Measurements from ENCODE around the gene CMSS1.

CMSS1 gene

DNA sequence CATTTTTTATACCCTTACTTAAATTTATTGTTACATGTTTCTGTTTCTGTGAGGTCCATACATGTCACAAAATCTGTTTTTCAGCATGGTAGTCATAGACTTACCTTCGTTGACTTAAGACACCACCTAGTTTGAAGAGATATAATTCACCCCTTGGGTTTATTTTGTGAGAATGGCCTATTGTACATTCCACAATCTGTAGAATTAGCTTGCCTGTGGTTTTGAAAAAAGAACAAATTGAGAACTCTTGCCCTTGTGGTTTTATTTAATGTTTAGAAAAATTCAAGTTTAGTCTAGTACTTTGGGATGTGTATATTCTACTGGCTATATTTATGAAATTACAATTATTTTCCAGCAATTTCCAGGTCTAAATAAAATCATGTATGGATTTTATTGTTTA, 265.1 kb downstream of the CMSS1 start:
- TF ChIP-seq ESRRG (CRISPR knock-in tag; IDR thresholded peaks at IDR 0.05), result no peak
- TF ChIP-seq, protein P1, sequence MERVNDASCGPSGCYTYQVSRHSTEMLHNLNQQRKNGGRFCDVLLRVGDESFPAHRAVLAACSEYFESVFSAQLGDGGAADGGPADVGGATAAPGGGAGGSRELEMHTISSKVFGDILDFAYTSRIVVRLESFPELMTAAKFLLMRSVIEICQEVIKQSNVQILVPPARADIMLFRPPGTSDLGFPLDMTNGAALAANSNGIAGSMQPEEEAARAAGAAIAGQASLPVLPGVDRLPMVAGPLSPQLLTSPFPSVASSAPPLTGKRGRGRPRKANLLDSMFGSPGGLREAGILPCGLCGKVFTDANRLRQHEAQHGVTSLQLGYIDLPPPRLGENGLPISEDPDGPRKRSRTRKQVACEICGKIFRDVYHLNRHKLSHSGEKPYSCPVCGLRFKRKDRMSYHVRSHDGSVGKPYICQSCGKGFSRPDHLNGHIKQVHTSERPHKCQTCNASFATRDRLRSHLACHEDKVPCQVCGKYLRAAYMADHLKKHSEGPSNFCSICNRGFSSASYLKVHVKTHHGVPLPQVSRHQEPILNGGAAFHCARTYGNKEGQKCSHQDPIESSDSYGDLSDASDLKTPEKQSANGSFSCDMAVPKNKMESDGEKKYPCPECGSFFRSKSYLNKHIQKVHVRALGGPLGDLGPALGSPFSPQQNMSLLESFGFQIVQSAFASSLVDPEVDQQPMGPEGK (CRISPR knock-in tag; IDR thresholded peaks at IDR 0.05; ENCODE audit: borderline replicate concordance), result no peak
- ATAC-seq, result no peak

DNA sequence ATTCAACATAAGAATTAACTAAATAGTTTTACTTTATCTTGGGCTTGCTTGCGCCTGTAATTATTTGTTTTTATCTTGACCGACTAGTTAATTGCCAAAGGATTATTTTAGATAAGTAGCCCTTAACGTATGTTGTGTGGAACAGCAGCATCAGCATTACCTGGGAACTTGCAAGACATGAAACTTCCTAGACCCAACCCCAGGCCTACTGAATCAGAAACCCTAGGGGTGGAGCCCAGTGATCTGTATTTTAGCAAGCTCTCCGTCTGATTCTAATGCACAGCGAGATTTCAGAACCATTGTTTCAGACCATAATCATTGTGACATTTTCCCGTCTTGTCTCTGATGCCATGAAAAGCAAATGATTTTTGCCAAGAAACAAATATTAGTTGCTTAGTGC, 265.5 kb downstream of the CMSS1 start:
- TF ChIP-seq, protein P1 (CRISPR knock-in tag; IDR thresholded peaks at IDR 0.05; ENCODE audit: borderline replicate concordance), result no peak
- TF ChIP-seq OSR1 (CRISPR knock-in tag; IDR thresholded peaks at IDR 0.05) (no peak), ZFP3 (CRISPR knock-in tag; IDR thresholded peaks at IDR 0.05) (no peak), TCF4 (CRISPR knock-in tag; IDR thresholded peaks at IDR 0.05; ENCODE audit: borderline replicate concordance) (no peak), ZNF565 (CRISPR knock-in tag; conservative IDR thresholded peaks at IDR 0.05; ENCODE audit: low read depth) (no peak), SNAI2 (CRISPR knock-in tag; IDR thresholded peaks at IDR 0.05) (no peak), GLIS3 (CRISPR knock-in tag; IDR thresholded peaks at IDR 0.05) (no peak), PPARA (CRISPR knock-in tag; IDR thresholded peaks at IDR 0.05; ENCODE audit: borderline replicate concordance) (no peak)
- TF ChIP-seq, protein P2, sequence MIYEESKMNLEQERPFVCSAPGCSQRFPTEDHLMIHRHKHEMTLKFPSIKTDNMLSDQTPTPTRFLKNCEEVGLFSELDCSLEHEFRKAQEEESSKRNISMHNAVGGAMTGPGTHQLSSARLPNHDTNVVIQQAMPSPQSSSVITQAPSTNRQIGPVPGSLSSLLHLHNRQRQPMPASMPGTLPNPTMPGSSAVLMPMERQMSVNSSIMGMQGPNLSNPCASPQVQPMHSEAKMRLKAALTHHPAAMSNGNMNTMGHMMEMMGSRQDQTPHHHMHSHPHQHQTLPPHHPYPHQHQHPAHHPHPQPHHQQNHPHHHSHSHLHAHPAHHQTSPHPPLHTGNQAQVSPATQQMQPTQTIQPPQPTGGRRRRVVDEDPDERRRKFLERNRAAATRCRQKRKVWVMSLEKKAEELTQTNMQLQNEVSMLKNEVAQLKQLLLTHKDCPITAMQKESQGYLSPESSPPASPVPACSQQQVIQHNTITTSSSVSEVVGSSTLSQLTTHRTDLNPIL (CRISPR knock-in tag; IDR thresholded peaks at IDR 0.05; ENCODE audit: low read depth), result no peak
- ATAC-seq, result no peak

DNA sequence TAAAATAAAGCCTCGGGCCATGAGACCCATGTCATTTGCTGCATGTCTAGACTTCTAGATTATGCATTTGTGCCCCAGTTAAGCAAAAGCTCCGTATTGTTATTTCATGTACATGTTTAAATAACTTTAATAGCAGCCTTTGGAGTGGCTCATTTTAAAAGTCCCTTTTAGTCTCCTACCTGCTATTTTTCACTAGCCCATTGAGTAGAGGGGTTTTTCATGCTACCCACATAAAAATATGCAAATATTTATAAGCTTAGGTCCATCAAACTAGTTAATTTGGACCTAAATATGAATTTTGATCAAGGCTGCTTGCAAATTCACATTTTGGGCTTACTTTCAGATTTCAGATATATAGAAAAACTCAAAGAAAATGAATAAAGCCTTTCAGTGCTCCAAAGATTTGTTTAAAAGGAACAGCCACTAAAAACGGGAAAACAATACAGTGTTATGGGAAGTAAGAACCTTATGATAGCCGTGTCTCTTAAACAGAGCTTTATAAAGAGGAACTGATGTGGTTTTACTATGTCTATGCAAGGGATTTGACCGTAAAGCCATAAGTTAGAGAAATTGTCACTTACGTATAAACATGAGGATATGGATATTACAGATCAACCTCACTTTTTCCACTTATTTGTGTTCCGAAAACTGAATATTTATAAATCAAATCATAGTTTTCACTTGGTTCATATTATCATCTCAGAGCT, 266.6 kb downstream of the CMSS1 start:
- ATAC-seq, result no peak
- TF ChIP-seq ZNF565 (CRISPR knock-in tag; conservative IDR thresholded peaks at IDR 0.05; ENCODE audit: low read depth) (no peak), ZFP30 (CRISPR knock-in tag; IDR thresholded peaks at IDR 0.05) (no peak), PPARA (CRISPR knock-in tag; IDR thresholded peaks at IDR 0.05; ENCODE audit: borderline replicate concordance) (no peak), ZC3H10 (CRISPR knock-in tag; IDR thresholded peaks at IDR 0.05) (no peak), OSR1 (CRISPR knock-in tag; IDR thresholded peaks at IDR 0.05) (no peak), ARNTL (CRISPR knock-in tag; IDR thresholded peaks at IDR 0.05; ENCODE audit: borderline replicate concordance, low read depth) (no peak), RARB (CRISPR knock-in tag; IDR thresholded peaks at IDR 0.05) (no peak), ZNF8 (CRISPR knock-in tag; IDR thresholded peaks at IDR 0.05) (no peak), ISL1 (CRISPR knock-in tag; IDR thresholded peaks at IDR 0.05) (no peak), BACH2 (CRISPR knock-in tag; IDR thresholded peaks at IDR 0.05; ENCODE audit: borderline replicate concordance) (no peak), ZFP3 (CRISPR knock-in tag; IDR thresholded peaks at IDR 0.05) (no peak), CSDC2 (CRISPR knock-in tag; IDR thresholded peaks at IDR 0.05) (no peak), ESRRG (CRISPR knock-in tag; IDR thresholded peaks at IDR 0.05) (no peak)
- TF ChIP-seq, protein P3, sequence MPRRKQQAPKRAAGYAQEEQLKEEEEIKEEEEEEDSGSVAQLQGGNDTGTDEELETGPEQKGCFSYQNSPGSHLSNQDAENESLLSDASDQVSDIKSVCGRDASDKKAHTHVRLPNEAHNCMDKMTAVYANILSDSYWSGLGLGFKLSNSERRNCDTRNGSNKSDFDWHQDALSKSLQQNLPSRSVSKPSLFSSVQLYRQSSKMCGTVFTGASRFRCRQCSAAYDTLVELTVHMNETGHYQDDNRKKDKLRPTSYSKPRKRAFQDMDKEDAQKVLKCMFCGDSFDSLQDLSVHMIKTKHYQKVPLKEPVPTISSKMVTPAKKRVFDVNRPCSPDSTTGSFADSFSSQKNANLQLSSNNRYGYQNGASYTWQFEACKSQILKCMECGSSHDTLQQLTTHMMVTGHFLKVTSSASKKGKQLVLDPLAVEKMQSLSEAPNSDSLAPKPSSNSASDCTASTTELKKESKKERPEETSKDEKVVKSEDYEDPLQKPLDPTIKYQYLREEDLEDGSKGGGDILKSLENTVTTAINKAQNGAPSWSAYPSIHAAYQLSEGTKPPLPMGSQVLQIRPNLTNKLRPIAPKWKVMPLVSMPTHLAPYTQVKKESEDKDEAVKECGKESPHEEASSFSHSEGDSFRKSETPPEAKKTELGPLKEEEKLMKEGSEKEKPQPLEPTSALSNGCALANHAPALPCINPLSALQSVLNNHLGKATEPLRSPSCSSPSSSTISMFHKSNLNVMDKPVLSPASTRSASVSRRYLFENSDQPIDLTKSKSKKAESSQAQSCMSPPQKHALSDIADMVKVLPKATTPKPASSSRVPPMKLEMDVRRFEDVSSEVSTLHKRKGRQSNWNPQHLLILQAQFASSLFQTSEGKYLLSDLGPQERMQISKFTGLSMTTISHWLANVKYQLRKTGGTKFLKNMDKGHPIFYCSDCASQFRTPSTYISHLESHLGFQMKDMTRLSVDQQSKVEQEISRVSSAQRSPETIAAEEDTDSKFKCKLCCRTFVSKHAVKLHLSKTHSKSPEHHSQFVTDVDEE (CRISPR knock-in tag; IDR thresholded peaks at IDR 0.05), result no peak
- TF ChIP-seq, protein P1 (CRISPR knock-in tag; IDR thresholded peaks at IDR 0.05; ENCODE audit: borderline replicate concordance), result no peak
- TF ChIP-seq, protein P4, sequence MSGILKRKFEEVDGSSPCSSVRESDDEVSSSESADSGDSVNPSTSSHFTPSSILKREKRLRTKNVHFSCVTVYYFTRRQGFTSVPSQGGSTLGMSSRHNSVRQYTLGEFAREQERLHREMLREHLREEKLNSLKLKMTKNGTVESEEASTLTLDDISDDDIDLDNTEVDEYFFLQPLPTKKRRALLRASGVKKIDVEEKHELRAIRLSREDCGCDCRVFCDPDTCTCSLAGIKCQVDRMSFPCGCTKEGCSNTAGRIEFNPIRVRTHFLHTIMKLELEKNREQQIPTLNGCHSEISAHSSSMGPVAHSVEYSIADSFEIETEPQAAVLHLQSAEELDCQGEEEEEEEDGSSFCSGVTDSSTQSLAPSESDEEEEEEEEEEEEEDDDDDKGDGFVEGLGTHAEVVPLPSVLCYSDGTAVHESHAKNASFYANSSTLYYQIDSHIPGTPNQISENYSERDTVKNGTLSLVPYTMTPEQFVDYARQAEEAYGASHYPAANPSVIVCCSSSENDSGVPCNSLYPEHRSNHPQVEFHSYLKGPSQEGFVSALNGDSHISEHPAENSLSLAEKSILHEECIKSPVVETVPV (CRISPR knock-in tag; IDR thresholded peaks at IDR 0.05), result no peak
- TF ChIP-seq, protein P5, sequence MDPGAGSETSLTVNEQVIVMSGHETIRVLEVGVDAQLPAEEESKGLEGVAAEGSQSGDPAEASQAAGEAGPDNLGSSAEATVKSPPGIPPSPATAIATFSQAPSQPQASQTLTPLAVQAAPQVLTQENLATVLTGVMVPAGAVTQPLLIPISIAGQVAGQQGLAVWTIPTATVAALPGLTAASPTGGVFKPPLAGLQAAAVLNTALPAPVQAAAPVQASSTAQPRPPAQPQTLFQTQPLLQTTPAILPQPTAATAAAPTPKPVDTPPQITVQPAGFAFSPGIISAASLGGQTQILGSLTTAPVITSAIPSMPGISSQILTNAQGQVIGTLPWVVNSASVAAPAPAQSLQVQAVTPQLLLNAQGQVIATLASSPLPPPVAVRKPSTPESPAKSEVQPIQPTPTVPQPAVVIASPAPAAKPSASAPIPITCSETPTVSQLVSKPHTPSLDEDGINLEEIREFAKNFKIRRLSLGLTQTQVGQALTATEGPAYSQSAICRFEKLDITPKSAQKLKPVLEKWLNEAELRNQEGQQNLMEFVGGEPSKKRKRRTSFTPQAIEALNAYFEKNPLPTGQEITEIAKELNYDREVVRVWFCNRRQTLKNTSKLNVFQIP (CRISPR knock-in tag; IDR thresholded peaks at IDR 0.05; ENCODE audit: borderline replicate concordance, low read depth), result no peak

All from SK-N-SH treated with all-trans-retinoic acid at 6 μM for 48 hours (cell line).